Right lobe of liver (tissue), 6 donors: ENCODE data around the gene ILF3. TPM values are rescaled to one million over a fixed set of nuclear protein-coding genes. Genes with fewer than 3 reads are reported as not detected.

Experiments
- ATAC-seq, 4 donors: fragments of 200-7000 bp; cut with Tn5 transposase; one replicate each; pipeline ENCODE4 v1.9.1; 2020; ENCODE audit warnings: mild to moderate bottlenecking in 4 of 4, moderate library complexity in 4 of 4
- DNase-seq, 3 donors: peaks; one replicate each; pipeline ENCODE4 v3.0.0-alpha.2; 2020
- H3K27ac ChIP-seq, 3 donors: fragments of 200-600 bp; one replicate each; pipeline ENCODE4 v1.8.0; 2022
- H3K27me3 ChIP-seq, 2 donors: fragments of 200-600 bp; one replicate each; pipeline ENCODE4 v1.8.0; 2022
- H3K36me3 ChIP-seq, 4 donors: fragments of 200-600 bp; sonication (generic) in 1 of 4; one replicate each; pipeline versions ENCODE4 v1.5.1 to v1.8.0; 2017 to 2022; ENCODE audit warnings: control low read depth in 1 of 4
- H3K4me1 ChIP-seq, 4 donors: fragments of 200-600 bp; sonication (generic) in 1 of 4; one replicate each; pipeline versions ENCODE4 v1.5.1 to v1.8.0; 2017 to 2022; ENCODE audit warnings: control low read depth in 1 of 4
- H3K4me3 ChIP-seq, 3 donors: fragments of 200-600 bp; one replicate each; pipeline ENCODE4 v1.8.0; 2022
- H3K9me3 ChIP-seq, 4 donors: fragments of 200-600 bp; sonication (generic) in 1 of 4; one replicate each; pipeline versions ENCODE4 v1.5.1 to v1.8.0; 2017 to 2022; ENCODE audit warnings: control low read depth in 1 of 4
- CTCF ChIP-seq, 4 donors: fragments of 200-600 bp in 3 of 4; fragments of 450-650 bp in 1 of 4; IDR thresholded peaks; one replicate each; pipeline versions ENCODE4 v1.5.1 to v1.8.0; 2016 to 2022; ENCODE audit warnings: antibody characterized with exemption in 4 of 4, mild to moderate bottlenecking in 2 of 4
- POLR2A ChIP-seq: fragments of 450-650 bp; IDR thresholded peaks from one replicate; pipeline ENCODE4 v1.6.1; 2017; ENCODE audit warnings: antibody characterized with exemption, mild to moderate bottlenecking
- WGBS: methylation state at CpG from one replicate; pipeline ENCODE4 v1.1.6; 2018; ENCODE audit warnings: low coverage, low lambda C conversion rate; ENCODE audit not compliant: insufficient coverage; ENCODE audit errors: missing lambda C conversion rate; 5-methylcytosine and 5-hydroxymethylcytosine counted together
- intact Hi-C, 2 donors: fragments of 100-400 bp; cut with DNase I; formaldehyde crosslinking; loops; one replicate each; pipeline versions ENCODE4 v1.11.2 to v1.14.1; 2022
- total RNA-seq, 6 experiments: library from RNA; depleted of rRNA in 2 of 6; stranded (reverse); fragments of >200 nt in 2 of 6; fragmentation: NEBNext Ultra II Directional in 3 of 6; extraction: Animal tissue kit (Norgen Biotek cat#: 25700) in 3 of 6; gene quantifications; one replicate each; pipeline versions ENCODE4 v1.1.0 to v1.2.4, GENCODE V29; 2016 to 2023
- donor health status: DM: no; HTN: yes; CAD: no.
- donor health status: DM: no; HTN: no; CAD: no.
- donor health status: DM: no; HTN: no; CAD: no.
- donor health status: DM: no; HTN: yes; CAD: no.
- donor health status: DM: no; HTN: yes; CAD: no.

The ILF3 gene
- total RNA-seq, 6 experiments from 2014 or later: 40.0 to 82.3 (median 54.8) TPM

GRCh38 chr19:10615429-10616023 is 38.6 kb upstream of the ILF3 start:
- Histone ChIP-seq H3K9me3 (no peaks in the 10 kb centered on the region), H3K4me1 (no peaks in the 10 kb centered on the region), H3K27ac (no peak overlapping the region), H3K27me3 (no peaks in the 10 kb centered on the region), H3K4me3 (no peak overlapping the region), H3K36me3 (no peaks in the 10 kb centered on the region)
- WGBS: 61% methylated on average over 3 of the region's 14 CpGs
- DNase-seq: no peak
- peak in 3 of 4 donors; percentile 32 to 61 (median 55) for ATAC-seq
- intact Hi-C loops: no loop called here
- TF ChIP-seq CTCF (IDR thresholded peaks at IDR 0.05) (no peak), POLR2A (no peak)

- no peaks in the 10 kb centered on the region for H3K4me1 ChIP-seq
- intact Hi-C loops: no loop called here
- DNase-seq (no peak), ATAC-seq (peak in 3 of 4 donors; percentile 19 to 36 (median 31))
- WGBS: 76% methylated on average over 10 of the region's 15 CpGs
- no peaks in the 10 kb centered on the region for H3K36me3 ChIP-seq
- H3K4me3 ChIP-seq: no peak overlapping the region
- no peaks in the 10 kb centered on the region for H3K27me3 ChIP-seq
- no peaks in the 10 kb centered on the region for H3K9me3 ChIP-seq
- H3K27ac ChIP-seq: no peak overlapping the region
- TF ChIP-seq POLR2A (no peak), CTCF (IDR thresholded peaks at IDR 0.05) (no peak)
Observed at GRCh38 chr19:10617409-10618121, 36.6 kb upstream of the ILF3 start.

- intact Hi-C loops: no loop called here
- Histone ChIP-seq H3K4me1 (no peaks in the 10 kb centered on the region), H3K9me3 (no peaks in the 10 kb centered on the region), H3K4me3 (no peak overlapping the region), H3K27me3 (no peaks in the 10 kb centered on the region), H3K27ac (no peak overlapping the region), H3K36me3 (no peaks in the 10 kb centered on the region)
- WGBS: 87% methylated on average over 8 of the region's 8 CpGs
- TF ChIP-seq POLR2A: no peak
- no peak for TF ChIP-seq CTCF (IDR thresholded peaks at IDR 0.05)
- DNase-seq: no peak
- ATAC-seq: no peak
Observed at GRCh38 chr19:10618846-10619245, 35.3 kb upstream of the ILF3 start.

GRCh38 chr19:10620786-10621185 is 33.4 kb upstream of the ILF3 start:
- 83% methylated on average over 3 of the region's 4 CpGs for WGBS
- no peak for ATAC-seq
- intact Hi-C loops: no loop called here
- Histone ChIP-seq H3K9me3 (no peaks in the 10 kb centered on the region), H3K27ac (no peak overlapping the region), H3K36me3 (no peaks in the 10 kb centered on the region), H3K27me3 (no peaks in the 10 kb centered on the region), H3K4me1 (peaks cover 0 to 9% (median 0%) of the 10 kb centered on the region in 4 donors), H3K4me3 (no peak overlapping the region)
- TF ChIP-seq POLR2A (no peak), CTCF (IDR thresholded peaks at IDR 0.05) (no peak)
- DNase-seq: no peak
